GM23338 (cell line): ENCODE measurements around the gene CRABP1. TPM values are rescaled to one million over a fixed set of nuclear protein-coding genes. Genes with fewer than 3 reads are reported as not detected.

ENCODE experiments used
- ATAC-seq: fragments of 200-7000 bp; cut with Tn5 transposase; 3 replicates; pipeline ENCODE4 v1.9.1; 2020
- DNase-seq: peaks from one replicate; pipeline ENCODE4 v3.0.0-alpha.2; 2015; ENCODE audit warnings: low spot score
- H2AFZ ChIP-seq: fragments of 200-600 bp; sonication (generic); 2 replicates; pipeline ENCODE4 v1.8.0; 2016; ENCODE audit warnings: antibody characterized with exemption, mild to moderate bottlenecking, moderate library complexity
- H3F3A ChIP-seq: fragments of 200-600 bp; sonication (generic); replicated peaks from 2 replicates; pipeline ENCODE4 v1.8.0; 2017; ENCODE audit warnings: antibody characterized with exemption, mixed run types, low read depth
- H3K27ac ChIP-seq: fragments of 200-600 bp; sonication (generic); 2 replicates; pipeline ENCODE4 v1.6.1; 2016; ENCODE audit warnings: low read depth
- H3K27me3 ChIP-seq: fragments of 200-600 bp; sonication (generic); 2 replicates; pipeline ENCODE4 v1.8.0; 2016; ENCODE audit warnings: mild to moderate bottlenecking, mixed run types, moderate library complexity; ENCODE audit not compliant: insufficient read depth
- H3K36me3 ChIP-seq: fragments of 200-600 bp; sonication (generic); 2 replicates; pipeline ENCODE4 v1.8.0; 2016; ENCODE audit warnings: mild to moderate bottlenecking; ENCODE audit not compliant: insufficient read depth
- H3K4me1 ChIP-seq: fragments of 200-600 bp; sonication (generic); 2 replicates; pipeline ENCODE4 v1.8.0; 2016; ENCODE audit warnings: mild to moderate bottlenecking, moderate library complexity; ENCODE audit not compliant: insufficient read depth
- H3K4me2 ChIP-seq: fragments of 200-600 bp; sonication (generic); 2 replicates; pipeline ENCODE4 v1.7.1; 2017; ENCODE audit warnings: mixed run types
- H3K4me3 ChIP-seq: fragments of 200-600 bp; sonication (generic); 2 replicates; pipeline ENCODE4 v1.6.1; 2016; ENCODE audit warnings: mixed run types
- H3K79me2 ChIP-seq: fragments of 200-600 bp; sonication (generic); replicated peaks from 2 replicates; pipeline ENCODE4 v1.8.0; 2017; ENCODE audit warnings: mild to moderate bottlenecking; ENCODE audit not compliant: insufficient read depth
- H3K9me2 ChIP-seq: fragments of 200-600 bp; sonication (generic); 2 replicates; pipeline ENCODE4 v1.8.0; 2017; ENCODE audit not compliant: insufficient read depth
- H4K20me1 ChIP-seq: fragments of 200-600 bp; sonication (generic); replicated peaks from 2 replicates; pipeline ENCODE4 v1.8.0; 2017; ENCODE audit warnings: mild to moderate bottlenecking; ENCODE audit not compliant: insufficient read depth
- H3K27ac Mint-ChIP-seq: 2 replicates; pipeline ENCODE4 v1.8.0; 2020; ENCODE audit warnings: inconsistent platforms, mild to moderate bottlenecking, moderate library complexity, mixed read lengths
- H3K27me3 Mint-ChIP-seq: 3 replicates; pipeline ENCODE4 v1.8.0; 2022; ENCODE audit warnings: low read depth, mild to moderate bottlenecking, moderate library complexity, mixed read lengths, inconsistent platforms; ENCODE audit not compliant: insufficient read depth, poor library complexity
- H3K36me3 Mint-ChIP-seq: 3 replicates; pipeline ENCODE4 v1.8.0; 2021; ENCODE audit warnings: low read depth, mild to moderate bottlenecking, inconsistent platforms, moderate library complexity, mixed read lengths
- H3K4me1 Mint-ChIP-seq: 3 replicates; pipeline ENCODE4 v1.8.0; 2020; ENCODE audit warnings: mild to moderate bottlenecking, inconsistent platforms, mixed read lengths
- H3K4me3 Mint-ChIP-seq: 3 replicates; pipeline ENCODE4 v1.8.0; 2021; ENCODE audit warnings: moderate library complexity, mild to moderate bottlenecking, inconsistent platforms, mixed read lengths
- H3K9me3 Mint-ChIP-seq: 3 replicates; pipeline ENCODE4 v1.8.0; 2020; ENCODE audit warnings: moderate library complexity, mild to moderate bottlenecking, inconsistent platforms, mixed read lengths
- CREB1 ChIP-seq: fragments of 250-450 bp; sonication (Bioruptor Pico); IDR thresholded peaks from 2 replicates; pipeline ENCODE4 v1.5.0; 2020; ENCODE audit warnings: low read depth, mild to moderate bottlenecking, moderate library complexity
- CTCF ChIP-seq, 2 experiments: fragments of 200-600 bp in 1 of 2; sonication (generic) in 1 of 2; conservative IDR thresholded peaks; 2 replicates each; pipeline versions ENCODE4 v1.5.1 to v1.6.1; 2016 to 2017; ENCODE audit warnings: antibody characterized with exemption in 2 of 2, low read depth in 2 of 2, mild to moderate bottlenecking in 2 of 2, moderate library complexity in 1 of 2
- ETS1 ChIP-seq: IDR thresholded peaks from 2 replicates; pipeline ENCODE4 v1.6.1; 2016; ENCODE audit warnings: antibody characterized with exemption
- EZH2 ChIP-seq: fragments of 200-600 bp; sonication (generic); IDR thresholded peaks from one replicate; pipeline ENCODE4 v1.8.0; 2017; ENCODE audit warnings: antibody characterized with exemption, mild to moderate bottlenecking, low read depth; ENCODE audit not compliant: unreplicated experiment
- JUNB ChIP-seq: IDR thresholded peaks from one replicate; pipeline ENCODE4 v1.6.1; 2016; ENCODE audit warnings: antibody characterized with exemption; ENCODE audit not compliant: unreplicated experiment
- NANOG ChIP-seq: IDR thresholded peaks from 2 replicates; pipeline ENCODE4 v1.6.1; 2016; ENCODE audit warnings: antibody characterized with exemption, borderline replicate concordance
- POLR2AphosphoS5 ChIP-seq: IDR thresholded peaks from 2 replicates; pipeline ENCODE4 v1.6.1; 2016; ENCODE audit warnings: antibody characterized with exemption, low read depth
- STAT1 ChIP-seq: IDR thresholded peaks from one replicate; pipeline ENCODE4 v1.6.1; 2016; ENCODE audit warnings: antibody characterized with exemption; ENCODE audit not compliant: unreplicated experiment
- ZNF331 ChIP-seq: fragments of 250-450 bp; sonication (Bioruptor Pico); IDR thresholded peaks from 2 replicates; pipeline ENCODE4 v1.5.0; 2020; ENCODE audit warnings: low read depth, mild to moderate bottlenecking, moderate library complexity
- ZNF462 ChIP-seq: fragments of 250-450 bp; sonication (Bioruptor Pico); IDR thresholded peaks from 2 replicates; pipeline ENCODE4 v1.5.0; 2020; ENCODE audit warnings: mild to moderate bottlenecking, moderate library complexity
- polyA plus RNA-seq: library from polyadenylated mRNA; unstranded; fragments of >200 nt; fragmentation: Nextera tagmentation; extraction: Ambion mirVana; gene quantifications from 2 replicates; pipeline ENCODE4 v1.2.1, GENCODE V29; 2016
- total RNA-seq: library from RNA; depleted of rRNA; stranded (reverse); fragments of >200 nt; shearing (Covaris generic); gene quantifications from 2 replicates; pipeline ENCODE4 v1.2.3, GENCODE V29; 2014

Gene CRABP1
- total and polyA plus RNA-seq, 2 experiments from 2014 or later = 156 to 522 TPM

GRCh38 chr15:78396976-78397375 is 56.8 kb downstream of the CRABP1 start:
- Histone ChIP-seq H4K20me1 (no peaks in the 10 kb centered on the region), H3F3A (no peaks in the 10 kb centered on the region), H3K27ac (no peak overlapping the region), H3K79me2 (no peaks in the 10 kb centered on the region), H3K36me3 (no peaks in the 10 kb centered on the region), H3K4me2 (no peak overlapping the region), H3K4me3 (no peak overlapping the region), H3K4me1 (peaks cover 16% of the 10 kb centered on the region), H3K27me3 (no peaks in the 10 kb centered on the region), H2AFZ (no peak overlapping the region), H3K9me2 (0 out of 2 replicates have a peak, but pooled peaks cover 3% of the 10 kb centered on the region)
- no peak overlapping the region for H3K27ac Mint-ChIP-seq
- DNase-seq = peak; percentile 75
- H3K27me3 Mint-ChIP-seq = no peaks in the 10 kb centered on the region
- no peaks in the 10 kb centered on the region for H3K36me3 Mint-ChIP-seq
- H3K4me3 Mint-ChIP-seq = no peak overlapping the region
- ATAC-seq = peak; percentile 68
- TF ChIP-seq CTCF (conservative IDR thresholded peaks at IDR 0.05; ENCODE audit: low read depth in 2 of 2) = peak; percentile 60 to 72
- no peak for TF ChIP-seq EZH2
- H3K9me3 Mint-ChIP-seq = no peaks in the 10 kb centered on the region
- peaks cover 42% of the 10 kb centered on the region for H3K4me1 Mint-ChIP-seq

- ATAC-seq (no peak), DNase-seq (no peak)
- no peaks in the 10 kb centered on the region for H4K20me1 ChIP-seq
- H3K9me3 Mint-ChIP-seq = no peaks in the 10 kb centered on the region
- no peaks in the 10 kb centered on the region for H3K27me3 Mint-ChIP-seq
- H2AFZ ChIP-seq = no peak overlapping the region
- no peak overlapping the region for H3K4me2 ChIP-seq
- no peak overlapping the region for H3K4me3 Mint-ChIP-seq
- no peaks in the 10 kb centered on the region for H3K36me3 Mint-ChIP-seq
- 0 out of 2 replicates have a peak, but pooled peaks cover 3% of the 10 kb centered on the region for H3K9me2 ChIP-seq
- peaks cover 16% of the 10 kb centered on the region for H3K4me1 ChIP-seq
- peaks cover 40% of the 10 kb centered on the region for H3K4me1 Mint-ChIP-seq
- H3F3A ChIP-seq = no peaks in the 10 kb centered on the region
- H3K79me2 ChIP-seq = no peaks in the 10 kb centered on the region
- no peaks in the 10 kb centered on the region for H3K27me3 ChIP-seq
- no peaks in the 10 kb centered on the region for H3K36me3 ChIP-seq
- no peak overlapping the region for H3K27ac Mint-ChIP-seq
- H3K4me3 ChIP-seq = no peak overlapping the region
- H3K27ac ChIP-seq = no peak overlapping the region
- TF ChIP-seq NANOG = no peak
- TF ChIP-seq JUNB = no peak
- no peak for TF ChIP-seq EZH2
- TF ChIP-seq ZNF331 (CRISPR knock-in tag) = no peak
- no peak for TF ChIP-seq ZNF462 (CRISPR knock-in tag)
- no peak for TF ChIP-seq POLR2AphosphoS5
- no peak for TF ChIP-seq CREB1 (CRISPR knock-in tag)
- TF ChIP-seq STAT1 = no peak
- TF ChIP-seq ETS1 = no peak
- TF ChIP-seq CTCF (conservative IDR thresholded peaks at IDR 0.05; ENCODE audit: low read depth in 2 of 2) = no peak
These were observed 57.2 kb downstream of the CRABP1 start for GRCh38 chr15:78397382-78397781.
